GM10248 (cell line): ENCODE data around the gene CRYBB2.
"Not testable (repeated sequence)": the region's sequence is repeated elsewhere in the genome, so short reads cannot be mapped to it uniquely, and the experiment has no call there.

Source experiments
- CTCF ChIA-PET: fragments of 300-600 bp; sonication (Branson Sonifier 250); formaldehyde crosslinking; extraction: SDS; loops from one replicate; lab custom pipeline; 2021; ENCODE audit warnings: antibody characterized with exemption; lab: Yijun Ruan, JAX
- POLR2A ChIA-PET: fragments of 350-650 bp; sonication (Branson Sonifier 250); formaldehyde crosslinking; extraction: SDS; loops from one replicate; lab custom pipeline; 2020; ENCODE audit warnings: antibody characterized with exemption; lab: Yijun Ruan, JAX
- DNase-seq: peaks from one replicate; pipeline ENCODE4 v3.0.0; 2012; ENCODE audit errors: extremely low spot score
- CTCF ChIP-seq: IDR thresholded peaks from 2 replicates; pipeline ENCODE4 v1.5.1; 2012; ENCODE audit warnings: mild to moderate bottlenecking, low read depth; ENCODE audit errors: extremely low read depth, missing control alignments, control extremely low read depth

The CRYBB2 gene

DNA sequence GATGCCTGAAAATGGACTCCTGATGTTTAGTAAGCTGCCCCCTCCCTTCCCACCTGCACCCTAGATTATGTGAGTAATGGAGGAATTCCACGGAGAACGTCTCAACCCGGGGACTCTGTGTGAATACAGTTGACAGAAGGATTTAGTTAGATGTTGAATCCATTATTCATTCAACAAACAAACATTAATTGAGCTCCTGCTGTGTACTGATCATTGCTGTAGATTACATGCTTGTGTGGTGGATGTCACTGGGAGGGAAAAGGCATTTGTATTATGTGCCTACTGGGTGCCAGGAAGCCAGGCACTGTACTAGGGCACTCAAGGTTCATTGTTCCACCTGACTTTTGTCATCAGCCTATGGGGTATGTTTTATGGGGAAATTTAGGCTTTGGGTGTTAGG is 42.6 kb upstream of the CRYBB2 start:
- DNase-seq = no peak
- ChIA-PET CTCF (interaction anchor here (0.7 to 1.2 kb wide), 4 partner anchors 9 to 95 kb away, joined by 3 read pairs; no protein-coding TSS in a partner anchor), POLR2A (no interaction called here)
- TF ChIP-seq CTCF = no peak

DNA sequence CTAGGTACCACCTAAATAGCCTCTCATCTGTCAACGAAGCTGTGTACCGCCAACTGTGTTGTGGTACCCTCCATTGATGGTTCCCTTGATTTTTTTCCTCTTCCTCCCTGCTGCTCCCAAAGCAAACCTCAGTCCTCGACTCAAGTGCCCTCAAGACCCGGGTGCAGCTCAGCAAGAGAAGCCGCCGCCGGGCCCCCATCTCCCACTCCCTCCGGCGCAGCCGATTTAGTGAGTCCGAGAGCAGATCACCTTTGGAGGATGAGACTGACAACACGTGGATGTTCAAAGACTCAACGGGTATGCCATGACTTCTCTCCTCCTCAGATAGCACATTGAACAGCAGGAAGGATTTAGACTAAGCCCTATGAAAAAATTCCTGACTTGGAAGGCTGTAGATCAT is 42.2 kb upstream of the CRYBB2 start:
- POLR2A ChIA-PET = no interaction called here
- no peak for TF ChIP-seq CTCF
- CTCF ChIA-PET = interaction anchor here (0.7 to 1.2 kb wide), 3 partner anchors 9 to 96 kb away, joined by 3 read pairs; no protein-coding TSS in a partner anchor
- no peak for DNase-seq

DNA sequence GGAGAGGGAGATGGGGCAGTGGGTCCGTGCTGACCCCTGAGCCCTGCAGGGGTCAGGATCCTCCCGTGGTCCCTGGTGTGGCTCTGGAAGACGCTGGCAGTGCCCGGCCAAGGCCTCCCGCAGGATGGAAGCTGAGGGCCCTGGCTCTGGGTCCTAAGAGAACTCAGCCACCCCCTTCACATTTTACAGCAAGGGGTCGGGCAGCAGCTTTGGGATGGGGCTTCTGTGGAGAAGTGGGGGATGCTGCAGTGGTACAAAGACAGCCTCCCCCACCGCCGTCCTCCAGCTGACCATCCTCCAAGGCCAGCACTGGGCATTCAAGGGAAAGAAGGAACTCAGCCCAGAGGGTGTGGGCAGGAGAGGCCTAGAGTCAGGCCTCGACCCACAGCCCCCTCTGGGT is 41.5 kb upstream of the CRYBB2 start:
- ChIA-PET POLR2A (no interaction called here), CTCF (no interaction called here)
- TF ChIP-seq CTCF = no peak
- no peak for DNase-seq

DNA sequence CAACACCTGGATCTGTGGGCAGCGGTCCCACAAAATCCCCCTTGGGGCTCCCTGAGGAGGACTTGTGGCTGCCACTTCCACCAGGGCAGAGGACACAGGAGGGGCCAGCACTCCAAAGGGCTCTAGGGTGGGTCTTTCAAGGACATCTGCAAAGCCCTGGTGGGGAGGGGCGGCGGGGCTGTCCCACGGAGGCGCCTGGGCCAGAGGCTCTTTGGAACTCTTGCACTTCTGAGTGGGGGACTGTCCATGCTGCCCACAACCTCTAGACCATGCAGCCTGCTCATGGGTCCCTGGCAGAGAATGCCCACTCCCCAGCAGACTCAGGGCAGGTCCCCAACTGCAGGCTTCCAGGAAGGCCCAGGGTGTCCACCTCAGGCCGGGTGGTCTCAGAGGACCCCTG is 41.1 kb upstream of the CRYBB2 start:
- DNase-seq, POLR2A ChIA-PET, CTCF ChIA-PET: not testable (repeated sequence)

- POLR2A ChIA-PET, DNase-seq: not testable (repeated sequence)
- CTCF ChIA-PET = interaction anchor here (1.5 kb wide), 1 partner anchor 23 kb away, joined by 4 read pairs; no protein-coding TSS in a partner anchor
Measured at GRCh38 chr22:25178869-25179631, 40.4 kb upstream of the CRYBB2 start.

GRCh38 chr22:25182131-25183110 is 37.0 kb upstream of the CRYBB2 start:
- ChIA-PET CTCF (interaction anchor here (1.0 to 1.5 kb wide), 4 partner anchors 15 to 20 kb away, joined by 3 to 8 read pairs (median 3); no protein-coding TSS in a partner anchor), POLR2A (no interaction called here)
- no peak for DNase-seq
- no peak for TF ChIP-seq CTCF

DNA sequence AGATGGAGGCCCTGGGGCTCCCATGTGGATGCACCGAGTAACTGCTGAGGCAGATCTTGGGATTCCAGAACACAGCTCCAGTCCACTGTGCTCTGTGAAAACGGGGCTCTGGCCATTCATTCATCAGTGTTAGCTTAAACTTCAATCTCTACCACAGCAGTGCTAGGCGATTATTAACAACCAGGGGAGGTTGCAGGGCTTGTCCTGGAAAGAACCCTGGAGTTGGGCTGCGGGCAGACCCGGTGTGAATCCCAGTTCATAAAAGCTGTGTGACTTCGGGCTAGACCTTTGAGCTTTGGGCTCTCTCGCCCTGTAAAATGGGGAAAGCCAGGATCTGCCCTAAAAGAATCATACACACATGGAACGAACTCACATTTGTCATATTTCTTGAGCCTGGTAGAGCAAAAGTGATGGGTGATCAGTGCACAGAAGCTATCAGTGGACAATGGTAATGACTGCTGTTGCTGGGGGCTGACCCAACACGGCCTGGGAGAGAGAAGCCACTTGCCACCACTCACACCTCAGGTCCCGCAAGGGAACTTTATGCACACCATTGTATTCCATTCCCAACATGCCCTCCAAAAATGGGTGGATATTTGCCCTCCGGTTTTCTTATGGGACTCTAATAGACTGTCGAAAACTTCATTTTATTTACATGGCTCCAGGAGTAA is 35.4 kb upstream of the CRYBB2 start:
- CTCF ChIA-PET = no interaction called here

More for the DNA sequence above, 35.4 kb upstream of the CRYBB2 start:
- POLR2A ChIA-PET = no interaction called here
- TF ChIP-seq CTCF = no peak
- DNase-seq = no peak
